Measurements from ENCODE around the gene PLCH1.

PLCH1 gene

DNA sequence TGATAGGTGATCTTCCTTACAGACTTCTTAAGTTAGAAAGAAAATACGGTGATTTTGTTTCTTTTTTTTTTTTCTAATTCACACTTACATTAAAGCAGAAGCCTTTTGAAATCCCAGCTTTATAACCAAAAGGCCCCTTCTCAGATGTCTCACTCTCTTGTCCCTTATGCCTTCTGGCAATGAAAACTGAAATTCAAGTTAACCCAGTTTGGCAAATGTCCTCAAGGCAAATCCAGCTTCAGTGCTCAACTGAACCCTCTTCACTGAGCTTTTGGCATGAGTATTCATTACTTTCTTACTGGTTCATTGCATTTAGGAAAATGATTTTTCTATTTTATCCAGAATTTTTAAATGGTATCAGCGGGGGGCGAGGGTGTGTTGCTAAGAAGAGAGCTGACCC lies 17.0 kb downstream of the PLCH1 start:
- TF ChIP-seq GABPA (IDR thresholded peaks at IDR 0.05; ENCODE audit: low read depth) (no peak), POLR2AphosphoS5 (IDR thresholded peaks at IDR 0.05; ENCODE audit: low read depth) (no peak), SPI1 (IDR thresholded peaks at IDR 0.05; ENCODE audit: borderline replicate concordance, low read depth) (no peak)
- TF ChIP-seq, protein P1, sequence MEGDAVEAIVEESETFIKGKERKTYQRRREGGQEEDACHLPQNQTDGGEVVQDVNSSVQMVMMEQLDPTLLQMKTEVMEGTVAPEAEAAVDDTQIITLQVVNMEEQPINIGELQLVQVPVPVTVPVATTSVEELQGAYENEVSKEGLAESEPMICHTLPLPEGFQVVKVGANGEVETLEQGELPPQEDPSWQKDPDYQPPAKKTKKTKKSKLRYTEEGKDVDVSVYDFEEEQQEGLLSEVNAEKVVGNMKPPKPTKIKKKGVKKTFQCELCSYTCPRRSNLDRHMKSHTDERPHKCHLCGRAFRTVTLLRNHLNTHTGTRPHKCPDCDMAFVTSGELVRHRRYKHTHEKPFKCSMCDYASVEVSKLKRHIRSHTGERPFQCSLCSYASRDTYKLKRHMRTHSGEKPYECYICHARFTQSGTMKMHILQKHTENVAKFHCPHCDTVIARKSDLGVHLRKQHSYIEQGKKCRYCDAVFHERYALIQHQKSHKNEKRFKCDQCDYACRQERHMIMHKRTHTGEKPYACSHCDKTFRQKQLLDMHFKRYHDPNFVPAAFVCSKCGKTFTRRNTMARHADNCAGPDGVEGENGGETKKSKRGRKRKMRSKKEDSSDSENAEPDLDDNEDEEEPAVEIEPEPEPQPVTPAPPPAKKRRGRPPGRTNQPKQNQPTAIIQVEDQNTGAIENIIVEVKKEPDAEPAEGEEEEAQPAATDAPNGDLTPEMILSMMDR (IDR thresholded peaks at IDR 0.05; ENCODE audit: insufficient read depth, low read length) = no peak
- TF ChIP-seq, protein P2, sequence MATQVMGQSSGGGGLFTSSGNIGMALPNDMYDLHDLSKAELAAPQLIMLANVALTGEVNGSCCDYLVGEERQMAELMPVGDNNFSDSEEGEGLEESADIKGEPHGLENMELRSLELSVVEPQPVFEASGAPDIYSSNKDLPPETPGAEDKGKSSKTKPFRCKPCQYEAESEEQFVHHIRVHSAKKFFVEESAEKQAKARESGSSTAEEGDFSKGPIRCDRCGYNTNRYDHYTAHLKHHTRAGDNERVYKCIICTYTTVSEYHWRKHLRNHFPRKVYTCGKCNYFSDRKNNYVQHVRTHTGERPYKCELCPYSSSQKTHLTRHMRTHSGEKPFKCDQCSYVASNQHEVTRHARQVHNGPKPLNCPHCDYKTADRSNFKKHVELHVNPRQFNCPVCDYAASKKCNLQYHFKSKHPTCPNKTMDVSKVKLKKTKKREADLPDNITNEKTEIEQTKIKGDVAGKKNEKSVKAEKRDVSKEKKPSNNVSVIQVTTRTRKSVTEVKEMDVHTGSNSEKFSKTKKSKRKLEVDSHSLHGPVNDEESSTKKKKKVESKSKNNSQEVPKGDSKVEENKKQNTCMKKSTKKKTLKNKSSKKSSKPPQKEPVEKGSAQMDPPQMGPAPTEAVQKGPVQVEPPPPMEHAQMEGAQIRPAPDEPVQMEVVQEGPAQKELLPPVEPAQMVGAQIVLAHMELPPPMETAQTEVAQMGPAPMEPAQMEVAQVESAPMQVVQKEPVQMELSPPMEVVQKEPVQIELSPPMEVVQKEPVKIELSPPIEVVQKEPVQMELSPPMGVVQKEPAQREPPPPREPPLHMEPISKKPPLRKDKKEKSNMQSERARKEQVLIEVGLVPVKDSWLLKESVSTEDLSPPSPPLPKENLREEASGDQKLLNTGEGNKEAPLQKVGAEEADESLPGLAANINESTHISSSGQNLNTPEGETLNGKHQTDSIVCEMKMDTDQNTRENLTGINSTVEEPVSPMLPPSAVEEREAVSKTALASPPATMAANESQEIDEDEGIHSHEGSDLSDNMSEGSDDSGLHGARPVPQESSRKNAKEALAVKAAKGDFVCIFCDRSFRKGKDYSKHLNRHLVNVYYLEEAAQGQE (IDR thresholded peaks at IDR 0.05; ENCODE audit: insufficient replicate concordance, low read depth) = no peak
- DNase-seq (ENCODE audit: low read depth in 1 of 2, low spot score in 1 of 2) = no peak
- H3K27ac ChIP-seq (replicated peaks) = no peak overlapping the region
- H3K4me3 ChIP-seq (replicated peaks; ENCODE audit: insufficient read depth, low read length) = no peak overlapping the region
- H3K27me3 ChIP-seq (ENCODE audit: insufficient read depth, poor library complexity, severe bottlenecking) = no peaks in the 10 kb centered on the region

DNA sequence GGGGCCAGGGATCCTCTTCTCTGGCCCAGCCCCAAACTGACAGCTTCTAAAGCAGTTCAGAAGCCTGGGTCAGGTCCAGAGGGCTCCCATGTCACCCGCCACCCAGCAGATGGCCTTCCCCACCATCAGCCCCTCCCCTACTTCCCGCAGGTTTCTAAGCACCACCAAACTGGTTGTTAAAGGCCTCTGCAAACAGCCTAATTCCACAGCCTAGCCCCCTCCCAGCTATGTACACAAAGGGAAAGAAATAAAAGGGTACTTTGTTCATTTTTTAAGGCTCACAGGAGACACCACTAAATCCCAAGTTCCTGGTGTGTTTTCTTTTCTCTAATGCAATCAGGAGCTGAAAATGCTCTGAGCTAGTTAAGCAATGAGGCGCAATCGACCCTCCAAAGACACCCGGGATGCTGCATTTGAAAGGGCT lies 30.6 kb downstream of the PLCH1 start:
- no peak for TF ChIP-seq SPI1 (IDR thresholded peaks at IDR 0.05; ENCODE audit: borderline replicate concordance, low read depth)
- TF ChIP-seq GABPA (IDR thresholded peaks at IDR 0.05; ENCODE audit: low read depth) = no peak
- TF ChIP-seq POLR2AphosphoS5 (IDR thresholded peaks at IDR 0.05; ENCODE audit: low read depth) = no peak
- TF ChIP-seq, protein P2 (IDR thresholded peaks at IDR 0.05; ENCODE audit: insufficient replicate concordance, low read depth) = no peak
- TF ChIP-seq, protein P1 (IDR thresholded peaks at IDR 0.05; ENCODE audit: insufficient read depth, low read length) = no peak
- Histone ChIP-seq H3K27ac (replicated peaks) (no peak overlapping the region), H3K4me3 (replicated peaks; ENCODE audit: insufficient read depth, low read length) (no peak overlapping the region), H3K27me3 (ENCODE audit: insufficient read depth, poor library complexity, severe bottlenecking) (no peaks in the 10 kb centered on the region)
- no peak for DNase-seq (ENCODE audit: low read depth in 1 of 2, low spot score in 1 of 2)

DNA sequence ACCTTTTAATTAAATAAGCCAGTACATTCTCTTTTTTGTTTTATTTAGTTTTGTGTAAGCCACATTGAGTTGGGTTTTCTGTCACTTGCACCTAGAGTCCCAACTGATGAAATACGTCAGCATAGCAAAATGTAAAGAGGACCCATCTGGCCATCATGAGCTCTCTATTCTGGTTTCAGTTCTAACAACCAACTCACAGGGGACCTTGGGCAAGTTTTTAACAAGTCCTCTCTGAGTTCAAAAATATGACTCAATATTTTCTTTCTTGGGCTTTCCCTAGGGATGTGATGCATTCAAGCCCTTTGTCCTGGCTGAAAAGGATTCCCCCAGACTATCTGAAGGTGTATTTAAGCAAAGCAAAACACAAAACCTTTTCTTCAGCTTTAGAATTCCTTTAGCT lies 32.9 kb downstream of the PLCH1 start:
- no peak overlapping the region for H3K27ac ChIP-seq (replicated peaks)
- H3K27me3 ChIP-seq (ENCODE audit: insufficient read depth, poor library complexity, severe bottlenecking) = no peaks in the 10 kb centered on the region
- H3K4me3 ChIP-seq (replicated peaks; ENCODE audit: insufficient read depth, low read length) = no peak overlapping the region
- TF ChIP-seq, protein P1 (IDR thresholded peaks at IDR 0.05; ENCODE audit: insufficient read depth, low read length) = no peak
- TF ChIP-seq SPI1 (IDR thresholded peaks at IDR 0.05; ENCODE audit: borderline replicate concordance, low read depth) (no peak), GABPA (IDR thresholded peaks at IDR 0.05; ENCODE audit: low read depth) (no peak), POLR2AphosphoS5 (IDR thresholded peaks at IDR 0.05; ENCODE audit: low read depth) (no peak)
- TF ChIP-seq, protein P2 (IDR thresholded peaks at IDR 0.05; ENCODE audit: insufficient replicate concordance, low read depth) = no peak
- DNase-seq (ENCODE audit: low read depth in 1 of 2, low spot score in 1 of 2) = no peak

Measured in HL-60 (cell line).